ES-I3 (cell line): Measurements from ENCODE around the gene KAZALD1.

Source experiments
- H3K36me3 ChIP-seq: 2 replicates; pipeline ENCODE4 v1.6.1; 2013; ENCODE audit warnings: mild to moderate bottlenecking, low read length, control low read depth, moderate library complexity; ENCODE audit not compliant: insufficient read depth
- H3K4me1 ChIP-seq: 2 replicates; pipeline ENCODE4 v1.6.1; 2013; ENCODE audit warnings: mild to moderate bottlenecking, control low read depth, low read length; ENCODE audit not compliant: insufficient read depth
- H3K9ac ChIP-seq: 2 replicates; pipeline ENCODE4 v1.6.1; 2013; ENCODE audit warnings: low read depth, mild to moderate bottlenecking, low read length, moderate library complexity
- H3K9me3 ChIP-seq: 2 replicates; pipeline ENCODE4 v1.6.1; 2013; ENCODE audit warnings: mild to moderate bottlenecking, low read length, moderate library complexity; ENCODE audit not compliant: control insufficient read depth, insufficient read depth

Gene KAZALD1

GRCh38 chr10:101063548-101064414, 2.0 kb downstream of the KAZALD1 start:
- Histone ChIP-seq H3K4me1 (peaks cover 20% of the 10 kb centered on the region), H3K36me3 (no peaks in the 10 kb centered on the region), H3K9ac (peak overlapping the region; percentile 13; the same call in 1 of the 2 replicates)

GRCh38 chr10:101064415-101065030, 2.7 kb downstream of the KAZALD1 start:
- no peak overlapping the region for H3K9ac ChIP-seq

More at GRCh38 chr10:101063548-101064414, 2.0 kb downstream of the KAZALD1 start:
- H3K9me3 ChIP-seq: no peaks in the 10 kb centered on the region

GRCh38 chr10:101065481-101066145, 3.8 kb downstream of the KAZALD1 start:
- H3K9ac ChIP-seq: peak overlapping the region; percentile 35; the same call in 1 of the 2 replicates
- no peaks in the 10 kb centered on the region for H3K9me3 ChIP-seq
- H3K4me1 ChIP-seq: peaks cover 15% of the 10 kb centered on the region
- no peaks in the 10 kb centered on the region for H3K36me3 ChIP-seq

More at GRCh38 chr10:101064415-101065030, 2.7 kb downstream of the KAZALD1 start:
- Histone ChIP-seq H3K4me1 (peaks cover 18% of the 10 kb centered on the region), H3K36me3 (no peaks in the 10 kb centered on the region), H3K9me3 (no peaks in the 10 kb centered on the region)

GRCh38 chr10:101066146-101066895, 4.5 kb downstream of the KAZALD1 start:
- Histone ChIP-seq H3K4me1 (peaks cover 15% of the 10 kb centered on the region), H3K36me3 (no peaks in the 10 kb centered on the region), H3K9me3 (no peaks in the 10 kb centered on the region), H3K9ac (peak overlapping the region; percentile 35; the same call in 1 of the 2 replicates)

GRCh38 chr10:101066896-101067355, 5.1 kb downstream of the KAZALD1 start:
- Histone ChIP-seq H3K36me3 (no peaks in the 10 kb centered on the region), H3K9ac (peak overlapping the region; percentile 86; the same call in 1 of the 2 replicates), H3K9me3 (no peaks in the 10 kb centered on the region), H3K4me1 (peaks cover 15% of the 10 kb centered on the region)

- Histone ChIP-seq H3K4me1 (peaks cover 18% of the 10 kb centered on the region), H3K9ac (peak overlapping the region; percentile 86; the same call in 1 of the 2 replicates)
Observed at GRCh38 chr10:101067356-101068083, 5.7 kb downstream of the KAZALD1 start.

GRCh38 chr10:101069441-101069840, 7.7 kb downstream of the KAZALD1 start:
- H3K9me3 ChIP-seq: no peaks in the 10 kb centered on the region
- H3K36me3 ChIP-seq: no peaks in the 10 kb centered on the region
- no peak overlapping the region for H3K9ac ChIP-seq
- H3K4me1 ChIP-seq: peaks cover 20% of the 10 kb centered on the region; the same call in 1 of the 2 replicates

More at GRCh38 chr10:101067356-101068083, 5.7 kb downstream of the KAZALD1 start:
- no peaks in the 10 kb centered on the region for H3K36me3 ChIP-seq
- H3K9me3 ChIP-seq: no peaks in the 10 kb centered on the region

- H3K36me3 ChIP-seq: no peaks in the 10 kb centered on the region
- no peaks in the 10 kb centered on the region for H3K9me3 ChIP-seq
- H3K4me1 ChIP-seq: peaks cover 20% of the 10 kb centered on the region; the same call in 1 of the 2 replicates
- no peak overlapping the region for H3K9ac ChIP-seq
Observed at GRCh38 chr10:101070098-101070497, 8.3 kb downstream of the KAZALD1 start.

GRCh38 chr10:101071267-101071884, 9.6 kb downstream of the KAZALD1 start:
- H3K4me1 ChIP-seq: peaks cover 13% of the 10 kb centered on the region; the same call in 1 of the 2 replicates
- no peaks in the 10 kb centered on the region for H3K36me3 ChIP-seq
- no peak overlapping the region for H3K9ac ChIP-seq
- no peaks in the 10 kb centered on the region for H3K9me3 ChIP-seq

- Histone ChIP-seq H3K9ac (no peak overlapping the region), H3K36me3 (no peaks in the 10 kb centered on the region)
Observed at GRCh38 chr10:101071885-101072433, 10.2 kb downstream of the KAZALD1 start.

GRCh38 chr10:101072923-101073322, 11.1 kb downstream of the KAZALD1 start:
- Histone ChIP-seq H3K4me1 (peaks cover 13% of the 10 kb centered on the region; the same call in 1 of the 2 replicates), H3K36me3 (no peaks in the 10 kb centered on the region), H3K9ac (no peak overlapping the region), H3K9me3 (no peaks in the 10 kb centered on the region)

More at GRCh38 chr10:101071885-101072433, 10.2 kb downstream of the KAZALD1 start:
- peaks cover 13% of the 10 kb centered on the region; the same call in 1 of the 2 replicates for H3K4me1 ChIP-seq
- no peaks in the 10 kb centered on the region for H3K9me3 ChIP-seq

GRCh38 chr10:101073631-101074030, 11.8 kb downstream of the KAZALD1 start:
- H3K36me3 ChIP-seq: no peaks in the 10 kb centered on the region
- peaks cover 13% of the 10 kb centered on the region; the same call in 1 of the 2 replicates for H3K4me1 ChIP-seq
- H3K9ac ChIP-seq: no peak overlapping the region; the same call in 1 of the 2 replicates
- H3K9me3 ChIP-seq: no peaks in the 10 kb centered on the region
